ACC112 (cell line): ENCODE measurements around the gene ATRIP.

Source experiments
- H2AFZ ChIP-seq: fragments of 200-600 bp; sonication (generic); one replicate; pipeline ENCODE4 v1.6.0; 2017; ENCODE audit warnings: antibody characterized with exemption, low read length; ENCODE audit not compliant: unreplicated experiment
- H3K27ac ChIP-seq: fragments of 200-600 bp; sonication (generic); 2 replicates; pipeline ENCODE4 v1.5.1; 2014; ENCODE audit warnings: low read depth, mild to moderate bottlenecking, antibody characterized with exemption, low read length, moderate library complexity
- H3K27me3 ChIP-seq: fragments of 200-600 bp; sonication (generic); 2 replicates; pipeline ENCODE4 v1.6.1; 2014; ENCODE audit warnings: mild to moderate bottlenecking, antibody characterized with exemption, low read length, moderate library complexity, mixed read lengths; ENCODE audit not compliant: insufficient read depth
- H3K36me3 ChIP-seq: fragments of 200-600 bp; sonication (generic); 2 replicates; pipeline ENCODE4 v1.6.1; 2016; ENCODE audit warnings: mild to moderate bottlenecking, antibody characterized with exemption, low read length, moderate library complexity, mixed read lengths; ENCODE audit not compliant: insufficient read depth
- H3K4me1 ChIP-seq: fragments of 200-600 bp; sonication (generic); one replicate; pipeline ENCODE4 v1.6.1; 2016; ENCODE audit warnings: low read length, mixed read lengths; ENCODE audit not compliant: insufficient read depth, unreplicated experiment, control insufficient read depth
- H3K4me3 ChIP-seq: fragments of 200-600 bp; sonication (generic); 2 replicates; pipeline ENCODE4 v1.5.1; 2014; ENCODE audit warnings: mild to moderate bottlenecking, low read depth, low read length
- H3K79me2 ChIP-seq: fragments of 200-600 bp; sonication (generic); one replicate; pipeline ENCODE4 v1.6.0; 2016; ENCODE audit warnings: low read length; ENCODE audit not compliant: control insufficient read depth, unreplicated experiment, insufficient read depth

The ATRIP gene

DNA sequence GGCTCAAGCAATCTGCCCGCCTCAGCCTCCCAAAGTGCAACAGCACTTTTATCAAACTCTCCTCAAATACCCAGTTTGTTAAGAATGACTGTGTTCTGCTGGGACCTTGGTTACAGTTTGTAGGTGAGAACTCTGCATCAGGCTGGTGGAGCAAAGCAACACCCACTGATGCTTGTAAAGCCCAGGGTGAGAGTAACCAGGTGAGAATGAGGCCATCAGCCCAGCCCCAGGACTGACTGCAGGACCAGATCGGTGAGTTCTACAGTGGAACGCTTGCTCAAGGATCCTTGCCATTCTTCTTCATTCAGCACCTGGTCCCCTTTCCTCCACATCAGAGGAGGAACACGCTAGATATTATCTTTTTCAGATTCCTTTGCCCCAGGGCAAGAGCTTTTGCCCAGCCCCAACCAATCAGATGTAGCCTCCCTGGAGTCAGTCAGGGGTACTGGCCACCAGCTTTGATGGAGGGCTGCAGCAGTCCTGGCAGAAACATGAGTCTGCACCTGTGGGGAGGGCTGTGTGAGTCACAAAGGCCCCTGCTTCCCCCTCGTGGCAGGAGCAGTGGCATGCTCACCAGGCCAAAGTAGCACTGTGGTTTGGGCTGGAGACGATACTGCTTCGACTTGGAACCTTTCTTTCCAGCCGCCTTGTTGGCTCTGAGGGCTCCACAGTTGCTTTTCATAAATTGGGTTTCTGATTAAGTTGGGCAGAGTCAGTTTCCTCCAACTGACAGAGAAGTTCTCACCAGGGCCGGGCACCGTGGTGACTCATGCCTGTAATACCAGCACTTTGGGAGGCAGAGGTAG lies 60.9 kb downstream of the ATRIP start:
- Histone ChIP-seq H3K4me3 (no peak overlapping the region), H3K4me1 (peaks cover 26% of the 10 kb centered on the region), H3K36me3 (no peaks in the 10 kb centered on the region), H3K27me3 (no peaks in the 10 kb centered on the region), H3K27ac (no peak overlapping the region), H3K79me2 (peaks cover 13% of the 10 kb centered on the region), H2AFZ (no peak overlapping the region)

DNA sequence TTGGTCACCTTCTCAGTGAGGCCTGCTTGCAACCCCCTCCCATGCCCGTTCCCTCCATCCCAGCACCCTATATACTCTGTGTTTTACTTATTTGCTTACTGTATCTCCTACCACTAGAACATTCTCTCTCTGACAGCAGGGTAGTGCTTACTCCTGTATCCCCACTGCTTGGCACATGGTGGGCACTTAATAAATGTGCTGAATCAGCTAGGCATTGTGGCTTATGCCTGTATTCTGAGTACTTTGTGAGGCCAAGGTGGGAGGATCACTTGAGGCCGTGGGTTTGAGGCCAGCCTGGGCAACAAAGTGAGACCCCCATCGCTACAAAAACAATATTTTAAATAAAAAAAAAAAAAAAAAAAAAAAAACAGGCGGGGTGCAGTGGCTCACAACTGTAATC lies 65.0 kb downstream of the ATRIP start:
- Histone ChIP-seq H3K27me3 (no peaks in the 10 kb centered on the region), H3K79me2 (no peaks in the 10 kb centered on the region), H3K27ac (no peak overlapping the region), H3K4me3 (no peak overlapping the region), H3K36me3 (no peaks in the 10 kb centered on the region), H2AFZ (no peak overlapping the region), H3K4me1 (peaks cover 10% of the 10 kb centered on the region)

GRCh38 chr3:48514431-48515227 lies 68.1 kb downstream of the ATRIP start:
- H3K27ac ChIP-seq = no peak overlapping the region
- no peak overlapping the region for H3K4me3 ChIP-seq
- H2AFZ ChIP-seq = no peak overlapping the region
- H3K36me3 ChIP-seq = no peaks in the 10 kb centered on the region
- no peaks in the 10 kb centered on the region for H3K27me3 ChIP-seq
- H3K4me1 ChIP-seq = no peaks in the 10 kb centered on the region
- no peaks in the 10 kb centered on the region for H3K79me2 ChIP-seq
